ENCODE measurements around the gene FAM124B. TPM values are rescaled to one million over a fixed set of nuclear protein-coding genes. Genes with fewer than 3 reads are reported as not detected.
"Not testable (repeated sequence)": the region's sequence is repeated elsewhere in the genome, so short reads cannot be mapped to it uniquely, and the experiment has no call there.

The FAM124B gene
- total RNA-seq, 1 donor from 2014 or later = 2.1 TPM

GRCh38 chr2:224408676-224409075, 6.8 kb upstream of the FAM124B start:
- no peak for DNase-seq (ENCODE audit: low spot score)
- Mint-ChIP-seq H3K27me3 (ENCODE audit: low read depth) (peaks cover 28% of the 10 kb centered on the region), H3K9me3 (peaks cover 4% of the 10 kb centered on the region), H3K4me1 (ENCODE audit: low read depth) (peaks cover 10% of the 10 kb centered on the region), H3K4me3 (ENCODE audit: low read depth) (no peak overlapping the region), H3K36me3 (ENCODE audit: low read depth) (no peaks in the 10 kb centered on the region), H3K27ac (no peak overlapping the region)
- intact Hi-C loops (cut with micrococcal nuclease) = no loop called here

DNA sequence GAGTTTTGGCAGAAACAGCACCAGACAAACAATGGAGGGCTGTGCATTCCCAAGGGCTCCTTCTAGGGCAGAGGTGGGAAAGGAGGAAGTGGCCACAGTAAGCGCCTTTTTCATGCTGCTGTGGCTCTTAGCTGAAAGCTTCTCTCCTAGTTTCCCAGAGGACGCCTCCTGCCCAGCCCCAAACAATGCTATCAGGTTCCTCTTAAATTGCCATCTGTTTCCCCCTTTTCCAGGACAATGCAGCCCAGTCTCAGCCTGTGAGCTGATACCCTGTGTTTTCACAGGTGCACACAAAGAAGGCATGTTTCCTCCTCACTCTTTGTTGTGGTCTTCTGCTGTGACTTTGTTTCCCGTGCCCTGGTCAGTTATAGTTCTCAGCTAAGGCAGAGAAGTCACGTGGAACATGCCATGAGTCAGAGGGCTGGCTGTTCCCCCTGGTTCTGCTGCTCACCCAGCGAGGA, 5.4 kb upstream of the FAM124B start:
- Mint-ChIP-seq H3K27ac (no peak overlapping the region), H3K4me3 (ENCODE audit: low read depth) (no peak overlapping the region), H3K4me1 (ENCODE audit: low read depth) (peaks cover 5% of the 10 kb centered on the region), H3K9me3 (peaks cover 4% of the 10 kb centered on the region), H3K36me3 (ENCODE audit: low read depth) (no peaks in the 10 kb centered on the region), H3K27me3 (ENCODE audit: low read depth) (peaks cover 22% of the 10 kb centered on the region)
- no peak for DNase-seq (ENCODE audit: low spot score)
- intact Hi-C loops (cut with micrococcal nuclease) = no loop called here

DNA sequence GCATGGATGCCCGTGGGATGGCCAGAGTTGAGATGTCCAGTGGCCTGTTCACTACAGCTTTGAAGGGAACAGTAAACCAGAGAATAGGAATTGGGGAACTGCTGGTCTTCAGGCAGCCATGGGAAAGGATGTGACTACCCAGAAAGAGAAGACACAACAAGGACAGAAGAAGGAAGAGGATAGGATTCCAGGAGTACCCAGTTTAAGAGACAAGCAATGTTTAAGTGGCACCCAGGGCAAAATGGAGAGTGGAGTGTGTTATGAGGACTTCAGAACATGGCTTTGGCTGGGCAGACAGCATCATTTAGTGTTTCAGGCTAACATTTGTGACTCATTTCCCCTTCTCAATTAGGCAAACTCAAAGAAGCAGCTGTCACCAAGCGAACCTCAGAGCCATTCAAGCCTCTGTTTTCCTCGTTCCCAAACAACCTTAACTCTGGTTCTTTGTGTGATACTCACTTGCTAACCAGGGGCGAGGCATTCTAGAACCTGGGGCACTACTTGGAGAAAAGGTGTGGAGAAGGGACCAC, 4.0 kb upstream of the FAM124B start:
- peaks cover 16% of the 10 kb centered on the region for H3K27me3 Mint-ChIP-seq (ENCODE audit: low read depth)
- peaks cover 4% of the 10 kb centered on the region for H3K9me3 Mint-ChIP-seq
- intact Hi-C loops (cut with micrococcal nuclease) = no loop called here
- no peak overlapping the region for H3K27ac Mint-ChIP-seq
- no peak overlapping the region for H3K4me3 Mint-ChIP-seq (ENCODE audit: low read depth)
- DNase-seq (ENCODE audit: low spot score) = no peak
- H3K36me3 Mint-ChIP-seq (ENCODE audit: low read depth) = peaks cover 2% of the 10 kb centered on the region
- peaks cover 12% of the 10 kb centered on the region for H3K4me1 Mint-ChIP-seq (ENCODE audit: low read depth)

- peaks cover 2% of the 10 kb centered on the region for H3K36me3 Mint-ChIP-seq (ENCODE audit: low read depth)
- intact Hi-C loops (cut with micrococcal nuclease) = no loop called here
- no peak overlapping the region for H3K27ac Mint-ChIP-seq
- peaks cover 4% of the 10 kb centered on the region for H3K9me3 Mint-ChIP-seq
- H3K4me3 Mint-ChIP-seq (ENCODE audit: low read depth) = no peak overlapping the region
- peaks cover 16% of the 10 kb centered on the region for H3K27me3 Mint-ChIP-seq (ENCODE audit: low read depth)
- no peak for DNase-seq (ENCODE audit: low spot score)
- H3K4me1 Mint-ChIP-seq (ENCODE audit: low read depth) = peaks cover 17% of the 10 kb centered on the region
These were observed 3.5 kb upstream of the FAM124B start for GRCh38 chr2:224405412-224405811.

- H3K27me3 Mint-ChIP-seq (ENCODE audit: low read depth) = peaks cover 11% of the 10 kb centered on the region
- no peak overlapping the region for H3K27ac Mint-ChIP-seq
- peaks cover 2% of the 10 kb centered on the region for H3K36me3 Mint-ChIP-seq (ENCODE audit: low read depth)
- no peak overlapping the region for H3K4me3 Mint-ChIP-seq (ENCODE audit: low read depth)
- H3K9me3 Mint-ChIP-seq = peaks cover 4% of the 10 kb centered on the region
- no peak for DNase-seq (ENCODE audit: low spot score)
- intact Hi-C loops (cut with micrococcal nuclease) = loop anchor here (5.0 kb wide), 1 partner anchor 183 kb away; the partner anchor contains the start of gene CUL3
- H3K4me1 Mint-ChIP-seq (ENCODE audit: low read depth) = peaks cover 19% of the 10 kb centered on the region
These were observed 2.9 kb upstream of the FAM124B start for GRCh38 chr2:224404796-224405195.

- Mint-ChIP-seq H3K27me3 (ENCODE audit: low read depth) (peaks cover 6% of the 10 kb centered on the region), H3K27ac (no peak overlapping the region), H3K4me3 (ENCODE audit: low read depth) (no peak overlapping the region), H3K9me3 (peaks cover 4% of the 10 kb centered on the region), H3K4me1 (ENCODE audit: low read depth) (peaks cover 26% of the 10 kb centered on the region), H3K36me3 (ENCODE audit: low read depth) (peaks cover 2% of the 10 kb centered on the region)
- DNase-seq (ENCODE audit: low spot score) = no peak
- intact Hi-C loops (cut with micrococcal nuclease) = loop anchor here (5.0 kb wide), 1 partner anchor 184 kb away; the partner anchor contains the start of gene CUL3
These were observed 1.8 kb upstream of the FAM124B start for GRCh38 chr2:224403657-224404056.

DNA sequence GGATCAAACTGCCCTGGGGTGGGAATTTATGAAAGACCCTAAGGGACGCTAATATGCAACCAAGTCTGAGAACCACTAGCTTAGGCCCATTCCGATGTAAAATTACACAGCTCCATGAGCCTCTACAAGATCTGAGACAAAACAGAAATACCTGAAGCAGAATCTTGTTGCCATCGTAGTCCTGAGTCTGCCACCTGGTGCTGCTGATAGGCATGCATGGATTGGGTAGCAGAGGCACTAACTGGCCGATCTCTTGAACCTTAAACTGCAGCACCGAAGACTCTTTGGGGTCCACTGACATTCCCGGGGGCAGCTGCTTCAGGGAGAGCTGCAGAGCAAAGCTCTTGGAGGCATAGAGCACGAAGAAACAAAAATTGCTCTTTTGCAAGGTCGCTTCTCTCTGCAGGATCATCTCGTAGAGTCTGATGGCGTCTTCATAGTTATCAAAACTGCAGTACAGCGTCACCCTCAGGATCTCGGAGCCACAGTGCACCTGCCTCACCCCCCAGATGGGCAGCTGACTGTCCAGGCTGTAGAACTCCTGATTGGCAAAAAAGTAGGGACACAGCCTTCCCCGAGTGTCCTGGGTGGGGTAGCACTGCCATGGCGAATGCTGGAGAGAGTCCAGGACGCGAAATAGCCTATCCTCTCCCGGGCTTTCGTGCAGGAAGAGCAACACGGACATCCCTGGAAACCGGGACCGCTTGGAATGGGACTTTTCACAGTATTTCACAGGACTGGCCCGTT, 848 bp downstream of the FAM124B start:
- intact Hi-C loops (cut with micrococcal nuclease) = loop anchor here (5.0 kb wide), 1 partner anchor 186 kb away; the partner anchor contains the start of gene CUL3
- H3K27ac Mint-ChIP-seq = peak overlapping the region; percentile 92

GRCh38 chr2:224400174-224400810, 1.6 kb downstream of the FAM124B start:
- H3K4me1 Mint-ChIP-seq (ENCODE audit: low read depth) = peaks cover 26% of the 10 kb centered on the region
- peak overlapping the region; percentile 78 for H3K4me3 Mint-ChIP-seq (ENCODE audit: low read depth)
- H3K36me3 Mint-ChIP-seq (ENCODE audit: low read depth) = peaks cover 12% of the 10 kb centered on the region
- no peak overlapping the region for H3K27ac Mint-ChIP-seq
- H3K9me3 Mint-ChIP-seq = no peaks in the 10 kb centered on the region
- no peak for DNase-seq (ENCODE audit: low spot score)
- intact Hi-C loops (cut with micrococcal nuclease) = loop anchor here (5.0 kb wide), 1 partner anchor 187 kb away; the partner anchor contains the start of gene CUL3
- H3K27me3 Mint-ChIP-seq (ENCODE audit: low read depth) = no peaks in the 10 kb centered on the region

More for the DNA sequence above, 848 bp downstream of the FAM124B start:
- no peak for DNase-seq (ENCODE audit: low spot score)
- Mint-ChIP-seq H3K4me3 (ENCODE audit: low read depth) (peak overlapping the region; percentile 78), H3K36me3 (ENCODE audit: low read depth) (peaks cover 12% of the 10 kb centered on the region), H3K27me3 (ENCODE audit: low read depth) (no peaks in the 10 kb centered on the region), H3K9me3 (no peaks in the 10 kb centered on the region), H3K4me1 (ENCODE audit: low read depth) (peaks cover 26% of the 10 kb centered on the region)

GRCh38 chr2:224398289-224398688, 3.6 kb downstream of the FAM124B start:
- no peak overlapping the region for H3K4me3 Mint-ChIP-seq (ENCODE audit: low read depth)
- DNase-seq (ENCODE audit: low spot score) = no peak
- intact Hi-C loops (cut with micrococcal nuclease) = no loop called here
- H3K27ac Mint-ChIP-seq = no peak overlapping the region
- H3K4me1 Mint-ChIP-seq (ENCODE audit: low read depth) = peaks cover 26% of the 10 kb centered on the region
- H3K27me3 Mint-ChIP-seq (ENCODE audit: low read depth) = no peaks in the 10 kb centered on the region
- H3K36me3 Mint-ChIP-seq (ENCODE audit: low read depth) = peaks cover 12% of the 10 kb centered on the region
- no peaks in the 10 kb centered on the region for H3K9me3 Mint-ChIP-seq

GRCh38 chr2:224397100-224397499, 4.8 kb downstream of the FAM124B start:
- H3K27ac Mint-ChIP-seq; H3K9me3 Mint-ChIP-seq; intact Hi-C loops (cut with micrococcal nuclease); DNase-seq (ENCODE audit: low spot score); H3K27me3 Mint-ChIP-seq (ENCODE audit: low read depth); H3K4me3 Mint-ChIP-seq (ENCODE audit: low read depth): not testable (repeated sequence)
- peaks cover 25% of the 10 kb centered on the region for H3K4me1 Mint-ChIP-seq (ENCODE audit: low read depth)
- peaks cover 11% of the 10 kb centered on the region for H3K36me3 Mint-ChIP-seq (ENCODE audit: low read depth)

GRCh38 chr2:224395620-224396390, 6.1 kb downstream of the FAM124B start:
- intact Hi-C loops (cut with micrococcal nuclease) = no loop called here
- no peaks in the 10 kb centered on the region for H3K9me3 Mint-ChIP-seq
- H3K4me3 Mint-ChIP-seq (ENCODE audit: low read depth) = no peak overlapping the region
- no peak overlapping the region for H3K27ac Mint-ChIP-seq
- peaks cover 16% of the 10 kb centered on the region for H3K4me1 Mint-ChIP-seq (ENCODE audit: low read depth)
- no peaks in the 10 kb centered on the region for H3K27me3 Mint-ChIP-seq (ENCODE audit: low read depth)
- DNase-seq (ENCODE audit: low spot score) = no peak
- H3K36me3 Mint-ChIP-seq (ENCODE audit: low read depth) = peaks cover 10% of the 10 kb centered on the region

GRCh38 chr2:224393157-224393872, 8.6 kb downstream of the FAM124B start:
- no peaks in the 10 kb centered on the region for H3K9me3 Mint-ChIP-seq
- no peak for DNase-seq (ENCODE audit: low spot score)
- H3K27ac Mint-ChIP-seq = no peak overlapping the region
- H3K4me1 Mint-ChIP-seq (ENCODE audit: low read depth) = peaks cover 3% of the 10 kb centered on the region
- peaks cover 3% of the 10 kb centered on the region for H3K27me3 Mint-ChIP-seq (ENCODE audit: low read depth)
- peaks cover 10% of the 10 kb centered on the region for H3K36me3 Mint-ChIP-seq (ENCODE audit: low read depth)
- H3K4me3 Mint-ChIP-seq (ENCODE audit: low read depth) = no peak overlapping the region
- intact Hi-C loops (cut with micrococcal nuclease) = no loop called here
